DOHH2 (cell line): ENCODE results near the gene GVQW3.

ENCODE experiments used
- H3F3A ChIP-seq: fragments of 200-600 bp; sonication (generic), shearing (Covaris generic); 2 replicates; pipeline ENCODE4 v1.6.0; 2016; ENCODE audit warnings: antibody characterized with exemption, mild to moderate bottlenecking; ENCODE audit not compliant: control insufficient read depth, insufficient read depth
- H3K27ac ChIP-seq: fragments of 200-600 bp; sonication (generic); 2 replicates; pipeline ENCODE4 v1.5.1; 2014; ENCODE audit warnings: low read depth, mild to moderate bottlenecking, low read length, moderate library complexity
- H3K27me3 ChIP-seq: fragments of 200-600 bp; sonication (generic); 2 replicates; pipeline ENCODE4 v1.6.1; 2014; ENCODE audit warnings: mild to moderate bottlenecking, low read length, mixed read lengths; ENCODE audit not compliant: control insufficient read depth
- H3K36me3 ChIP-seq: fragments of 200-600 bp; sonication (generic); 2 replicates; pipeline ENCODE4 v1.6.1; 2014; ENCODE audit warnings: mild to moderate bottlenecking, low read length, moderate library complexity, mixed read lengths; ENCODE audit not compliant: control insufficient read depth
- H3K4me1 ChIP-seq: fragments of 200-600 bp; sonication (generic); 2 replicates; pipeline ENCODE4 v1.6.1; 2014; ENCODE audit warnings: mild to moderate bottlenecking, low read length, mixed read lengths; ENCODE audit not compliant: control insufficient read depth
- H3K4me2 ChIP-seq: fragments of 200-600 bp; sonication (generic); 2 replicates; pipeline ENCODE4 v1.6.0; 2014; ENCODE audit warnings: mild to moderate bottlenecking, low read length, moderate library complexity
- H3K4me3 ChIP-seq: fragments of 200-600 bp; sonication (generic); 2 replicates; pipeline ENCODE4 v1.5.1; 2014; ENCODE audit warnings: mild to moderate bottlenecking, low read length, mixed read lengths
- H3K79me2 ChIP-seq: fragments of 200-600 bp; sonication (generic); 2 replicates; pipeline ENCODE4 v1.6.1; 2014; ENCODE audit warnings: mild to moderate bottlenecking, low read length, mixed read lengths; ENCODE audit not compliant: control insufficient read depth
- H3K9me2 ChIP-seq: fragments of 200-600 bp; sonication (generic); replicated peaks from 2 replicates; pipeline ENCODE4 v1.6.1; 2014; ENCODE audit warnings: mild to moderate bottlenecking, low read length, mixed read lengths; ENCODE audit not compliant: control insufficient read depth
- H3K9me3 ChIP-seq: fragments of 200-600 bp; sonication (generic); 2 replicates; pipeline ENCODE4 v1.6.1; 2014; ENCODE audit warnings: antibody characterized with exemption, low read length, mixed read lengths; ENCODE audit not compliant: control insufficient read depth, insufficient read depth
- H4K20me1 ChIP-seq: fragments of 200-600 bp; sonication (generic); 2 replicates; pipeline ENCODE4 v1.6.0; 2014; ENCODE audit warnings: low read depth, mild to moderate bottlenecking, antibody characterized with exemption, low read length, moderate library complexity; ENCODE audit not compliant: control insufficient read depth, insufficient read depth
- CTCF ChIP-seq: fragments of 200-600 bp; sonication (generic); IDR thresholded peaks from one replicate; pipeline ENCODE4 v1.5.1; 2014; ENCODE audit warnings: antibody characterized with exemption, mild to moderate bottlenecking, low read depth, low read length; ENCODE audit not compliant: poor library complexity, severe bottlenecking
- EZH2phosphoT487 ChIP-seq: fragments of 200-600 bp; sonication (generic); IDR thresholded peaks from 2 replicates; pipeline ENCODE4 v1.6.1; 2017; ENCODE audit warnings: borderline replicate concordance, mild to moderate bottlenecking, antibody characterized with exemption, low read length, moderate library complexity, mixed read lengths

Gene GVQW3

GRCh38 chr11:76336597-76336996, 44.5 kb upstream of the GVQW3 start:
- H3K79me2 ChIP-seq: no peaks in the 10 kb centered on the region
- H3K4me1 ChIP-seq: peaks cover 7% of the 10 kb centered on the region
- H3K4me3 ChIP-seq: no peak overlapping the region
- no peaks in the 10 kb centered on the region for H3K9me2 ChIP-seq
- no peaks in the 10 kb centered on the region for H3K27me3 ChIP-seq
- no peak overlapping the region for H3K4me2 ChIP-seq
- H3F3A ChIP-seq: no peaks in the 10 kb centered on the region
- H4K20me1 ChIP-seq: no peaks in the 10 kb centered on the region; the same call in 1 of the 2 replicates
- H3K36me3 ChIP-seq: no peaks in the 10 kb centered on the region
- no peak for TF ChIP-seq CTCF
- no peak for TF ChIP-seq EZH2phosphoT487
- peaks cover 30% of the 10 kb centered on the region for H3K9me3 ChIP-seq
- no peak overlapping the region for H3K27ac ChIP-seq

GRCh38 chr11:76337469-76337868, 43.7 kb upstream of the GVQW3 start:
- Histone ChIP-seq H3K9me2 (no peaks in the 10 kb centered on the region), H3K79me2 (no peaks in the 10 kb centered on the region), H3K27ac (no peak overlapping the region), H3K36me3 (no peaks in the 10 kb centered on the region), H3K4me1 (peaks cover 7% of the 10 kb centered on the region), H3K4me3 (no peak overlapping the region), H3K27me3 (no peaks in the 10 kb centered on the region), H4K20me1 (no peaks in the 10 kb centered on the region; the same call in 1 of the 2 replicates), H3F3A (no peaks in the 10 kb centered on the region), H3K9me3 (peaks cover 30% of the 10 kb centered on the region), H3K4me2 (no peak overlapping the region)
- TF ChIP-seq EZH2phosphoT487: no peak
- TF ChIP-seq CTCF: no peak

- TF ChIP-seq CTCF: no peak
- TF ChIP-seq EZH2phosphoT487: no peak
- Histone ChIP-seq H3K9me3 (peaks cover 30% of the 10 kb centered on the region), H3K4me2 (no peak overlapping the region), H3K27me3 (no peaks in the 10 kb centered on the region), H3F3A (no peaks in the 10 kb centered on the region), H4K20me1 (no peaks in the 10 kb centered on the region; the same call in 1 of the 2 replicates), H3K9me2 (no peaks in the 10 kb centered on the region), H3K36me3 (no peaks in the 10 kb centered on the region), H3K4me1 (peaks cover 7% of the 10 kb centered on the region), H3K4me3 (no peak overlapping the region), H3K27ac (no peak overlapping the region), H3K79me2 (no peaks in the 10 kb centered on the region)
Measured at GRCh38 chr11:76337923-76338322, 43.2 kb upstream of the GVQW3 start.
